Measurements from ENCODE around the gene EDAR.
A peak's percentile ranks its signal among the peaks of the same experiment; 100 is the strongest.

The EDAR gene

DNA sequence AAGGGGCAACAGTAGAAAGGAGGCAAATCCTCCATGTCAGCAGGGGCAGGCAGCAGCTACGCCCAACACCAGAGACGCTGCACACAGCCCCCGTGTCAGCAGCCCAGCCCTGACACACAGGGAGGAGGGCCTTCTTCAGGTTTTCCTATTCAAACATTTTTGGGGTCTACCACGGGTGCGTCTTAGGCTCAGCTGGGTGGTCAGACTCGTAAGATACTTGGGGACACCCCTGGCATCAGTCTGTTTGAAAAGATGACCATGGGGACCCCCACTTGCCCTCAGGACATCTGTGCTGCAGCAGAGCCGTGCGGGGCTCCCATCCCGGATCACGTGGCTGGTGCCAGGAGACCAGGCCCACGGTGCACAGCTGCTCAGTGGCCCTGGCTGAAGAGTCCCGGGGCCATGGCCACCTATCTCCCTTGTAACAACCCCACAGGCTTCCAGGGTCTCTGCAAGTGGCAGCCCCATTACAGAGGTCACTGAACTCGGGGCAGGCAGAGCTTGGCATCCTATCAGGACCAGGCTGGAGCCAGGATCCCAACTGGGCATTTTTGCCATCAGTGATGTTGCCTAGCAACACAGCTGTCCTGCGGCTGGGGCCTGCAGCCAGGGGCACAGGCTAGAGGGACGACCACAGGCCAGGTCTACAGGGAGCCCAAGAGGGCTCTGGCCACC is 82.5 kb downstream of the EDAR start:
- no peak for DNase-seq

GRCh38 chr2:108905906-108906305 is 83.1 kb downstream of the EDAR start:
- no peak for DNase-seq

DNA sequence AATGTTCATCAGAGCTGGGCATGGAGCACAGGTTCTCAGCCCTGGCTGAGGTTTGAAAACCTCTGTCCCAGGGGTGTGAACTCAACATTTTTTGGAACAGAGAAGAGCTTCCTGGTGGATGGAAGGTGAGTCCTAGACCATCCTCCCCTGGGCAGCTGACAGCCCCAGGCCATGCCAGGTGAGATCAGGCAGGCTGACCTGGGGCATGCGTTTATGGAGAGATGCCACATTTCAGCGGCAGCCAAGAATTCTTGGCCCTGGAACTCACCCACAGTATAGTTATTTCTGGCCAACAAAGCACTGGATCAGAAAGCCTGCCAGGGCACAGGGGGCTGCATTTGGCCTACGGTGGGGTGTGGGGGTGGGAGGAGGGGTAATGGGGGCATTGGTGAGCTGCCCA is 83.8 kb downstream of the EDAR start:
- no peak for DNase-seq

DNA sequence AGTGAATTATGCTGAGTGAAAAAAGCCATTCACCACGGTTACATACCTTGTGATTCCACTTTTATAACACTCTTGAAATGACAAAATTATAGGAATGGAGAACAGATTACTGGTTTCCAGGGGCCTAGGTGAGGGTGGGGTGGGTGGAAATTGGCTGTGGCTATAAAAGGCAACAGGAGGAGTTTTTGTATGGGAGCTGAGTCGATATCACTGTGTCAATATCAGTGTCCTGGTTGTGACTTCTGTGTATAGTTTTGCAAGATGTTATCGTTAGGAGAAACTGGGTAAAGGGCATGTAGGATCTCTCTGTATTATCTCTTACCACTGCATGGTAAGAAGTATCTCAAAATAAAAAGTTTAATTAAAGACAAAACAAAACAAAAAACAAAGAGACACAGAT is 84.3 kb downstream of the EDAR start:
- no peak for DNase-seq

GRCh38 chr2:108898315-108899082 is 90.5 kb downstream of the EDAR start:
- DNase-seq = no peak

DNA sequence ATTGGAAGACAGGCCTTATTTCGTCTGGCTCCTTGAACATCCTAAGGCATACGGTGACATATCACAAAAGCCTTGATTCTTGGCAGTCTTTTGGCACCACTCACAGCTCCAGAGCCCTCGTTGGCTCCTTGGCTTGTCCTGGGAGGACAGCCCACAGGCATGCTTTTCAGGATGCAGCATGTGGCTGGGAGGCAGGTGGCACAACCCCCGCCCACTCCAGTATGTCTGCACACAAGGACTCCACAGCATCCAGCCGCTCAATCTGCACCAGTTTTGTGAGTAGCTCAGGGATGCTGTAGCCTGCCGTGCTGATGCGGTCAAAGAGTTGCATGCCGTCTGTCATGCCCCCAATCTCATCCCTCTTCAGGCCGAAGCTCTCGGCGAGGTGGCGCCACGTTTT is 92.3 kb downstream of the EDAR start:
- DNase-seq = no peak

DNA sequence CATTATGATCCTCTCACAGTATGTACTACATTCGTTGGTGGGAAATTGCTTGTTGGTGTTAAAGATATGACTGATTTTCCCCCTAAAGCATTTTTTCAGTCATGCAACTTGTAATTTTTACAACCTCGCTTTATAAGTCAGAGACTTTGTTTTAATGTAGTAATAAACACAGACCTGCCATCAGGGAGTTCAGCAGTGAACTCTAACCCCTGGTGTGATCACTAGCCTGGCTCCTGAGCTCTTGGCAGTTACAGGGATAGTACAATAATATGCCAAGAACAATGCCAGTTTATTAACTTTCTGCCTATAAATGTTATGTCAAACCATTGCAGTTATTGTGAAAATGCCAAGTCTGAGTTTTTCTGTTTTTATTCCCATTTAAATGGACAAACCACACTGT is 93.8 kb downstream of the EDAR start:
- no peak for DNase-seq

DNA sequence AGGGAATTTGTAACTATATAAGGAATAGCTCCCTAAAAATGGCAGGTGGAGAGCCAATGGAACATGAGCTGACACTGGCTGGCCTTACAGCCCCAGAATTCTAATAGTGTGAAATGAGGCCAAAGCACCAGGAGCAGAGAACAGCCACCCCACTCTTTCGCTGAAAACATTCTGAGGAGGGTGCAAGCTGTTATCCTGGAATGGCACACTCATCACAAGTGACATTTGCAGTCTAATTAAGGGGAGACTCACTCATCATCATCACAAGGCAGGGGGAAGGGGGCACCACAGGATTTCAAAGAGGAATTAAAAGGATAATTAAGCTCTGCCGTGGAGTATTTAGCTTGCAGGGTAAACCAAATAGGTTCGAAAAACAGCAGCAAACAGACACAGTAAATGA is 94.3 kb downstream of the EDAR start:
- no peak for DNase-seq

- no peak for DNase-seq
Observed at GRCh38 chr2:108893277-108893676, 95.7 kb downstream of the EDAR start.

DNA sequence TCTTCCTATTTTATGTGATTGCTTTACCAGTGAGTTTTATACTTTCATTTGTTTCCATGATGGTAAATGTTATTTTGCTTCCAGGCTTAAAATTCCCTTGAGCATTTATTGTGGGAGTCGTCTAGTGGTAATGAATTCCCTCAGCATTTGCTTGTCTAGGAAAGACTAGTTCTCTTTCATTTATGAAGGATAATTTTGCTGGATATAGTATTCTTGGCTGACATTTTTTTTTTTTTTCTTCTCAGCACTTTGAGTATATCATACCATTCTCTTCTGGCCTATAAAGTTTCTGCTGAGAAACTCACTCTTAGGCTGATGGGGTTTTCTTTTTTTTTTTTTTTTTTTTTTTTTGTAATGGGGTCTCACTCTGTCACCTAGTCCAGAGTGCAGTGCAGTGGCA is 99.1 kb downstream of the EDAR start:
- DNase-seq = no peak

DNA sequence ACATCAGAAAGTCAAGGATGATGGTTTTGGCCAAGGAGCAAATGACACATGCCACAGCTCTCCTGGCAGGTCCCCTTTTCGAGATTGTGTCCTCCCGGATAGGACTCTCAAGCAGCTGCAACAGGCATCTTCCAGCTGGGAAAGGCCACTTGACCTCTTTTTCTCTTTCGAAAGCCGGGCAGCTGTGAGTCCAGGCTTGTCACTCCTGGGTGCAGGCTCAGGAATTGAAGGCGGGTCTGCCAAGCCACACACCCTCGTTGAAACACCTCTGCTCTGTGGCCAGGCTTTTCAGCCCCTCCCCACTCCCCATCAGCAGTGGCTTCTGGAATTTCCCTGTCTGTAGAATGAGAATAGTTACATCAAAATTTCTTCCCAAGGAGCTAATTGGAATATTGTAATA is 104.4 kb downstream of the EDAR start:
- no peak for DNase-seq

- no peak for DNase-seq
Observed at GRCh38 chr2:108878276-108878675, 110.7 kb downstream of the EDAR start.

DNA sequence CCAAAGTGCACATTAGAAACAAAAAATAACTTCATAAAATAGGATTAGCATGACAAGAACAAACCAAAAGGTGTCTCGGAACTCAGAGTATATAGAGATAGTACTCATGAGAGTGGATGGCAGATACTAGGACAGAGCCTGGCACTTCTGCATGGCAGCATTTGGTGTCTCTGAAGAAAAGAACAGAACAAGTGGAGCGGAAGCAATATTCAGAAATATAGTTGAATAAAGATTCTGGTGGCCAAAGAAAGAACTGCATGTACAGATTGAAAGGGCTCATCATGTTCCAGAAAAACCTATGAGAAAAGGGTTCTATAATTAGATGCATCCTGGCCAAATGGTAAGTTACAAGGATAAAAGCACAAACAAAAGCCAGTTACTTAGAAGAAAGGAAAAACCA is 111.5 kb downstream of the EDAR start:
- DNase-seq = no peak

DNA sequence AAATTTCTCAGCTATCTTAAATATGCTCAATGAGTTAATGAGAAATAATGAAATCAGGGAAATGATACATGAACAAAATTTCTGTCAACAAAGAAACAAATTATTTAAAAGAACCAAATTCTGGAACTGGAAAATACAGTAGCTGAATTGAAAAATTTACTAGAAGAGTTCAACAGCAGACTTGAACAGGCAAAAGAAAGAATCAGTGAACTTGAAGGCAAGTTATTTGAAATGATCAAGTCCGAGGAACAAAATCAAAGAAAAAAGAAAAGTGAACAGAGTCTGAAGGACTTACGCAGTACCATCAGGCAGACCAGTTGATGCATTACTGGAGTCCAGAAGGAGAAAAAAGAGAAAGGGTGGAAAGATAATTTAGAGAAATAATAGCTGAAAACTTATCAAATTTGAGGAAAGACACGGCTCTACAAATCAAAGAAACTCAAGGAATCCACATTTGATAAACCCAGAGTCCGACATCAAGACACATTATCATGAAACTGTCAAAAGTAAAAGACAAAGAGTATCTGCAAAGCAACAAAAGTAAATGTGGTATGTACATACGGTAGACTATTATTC is 118.9 kb downstream of the EDAR start:
- DNase-seq = no peak

DNA sequence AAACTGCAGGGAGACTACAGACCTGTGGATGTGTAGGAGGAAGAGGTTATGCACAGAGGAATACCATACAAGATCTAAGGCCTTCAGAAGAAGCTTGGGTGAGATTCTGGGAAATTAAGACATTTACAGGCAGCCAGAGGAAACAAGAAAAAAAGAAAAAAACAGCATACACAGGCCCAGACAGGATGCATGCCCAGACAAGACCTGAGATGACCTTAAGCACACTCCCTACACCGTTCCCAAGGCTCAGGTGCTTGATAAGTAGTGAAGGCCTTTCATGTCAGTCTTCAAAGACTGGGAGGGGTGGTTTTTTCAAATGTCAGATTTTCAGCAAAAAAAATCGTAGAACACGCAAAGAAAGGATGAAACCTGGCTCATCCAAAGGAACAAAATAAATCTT is 119.5 kb downstream of the EDAR start:
- no peak for DNase-seq

DNA sequence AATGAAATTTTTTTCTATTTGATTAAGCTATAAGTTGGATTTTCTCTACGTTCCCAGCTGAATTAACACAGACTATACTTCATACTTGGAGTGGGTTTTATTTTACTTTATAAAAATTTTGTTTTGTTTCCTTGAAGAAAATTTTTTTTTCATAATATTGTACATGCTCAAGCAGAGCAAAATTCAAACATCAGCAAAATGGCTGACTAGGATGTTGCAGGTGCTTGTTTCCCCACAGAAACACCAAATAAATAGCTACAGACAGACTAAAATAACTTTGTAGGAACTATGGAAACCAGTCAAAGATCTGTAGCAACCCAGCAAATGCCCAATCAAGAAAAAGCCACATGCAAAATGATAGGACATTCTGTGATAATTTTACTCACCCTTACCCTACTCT is 120.1 kb downstream of the EDAR start:
- no peak for DNase-seq

GRCh38 chr2:108866041-108866440 is 123.0 kb downstream of the EDAR start:
- DNase-seq = no peak

DNA sequence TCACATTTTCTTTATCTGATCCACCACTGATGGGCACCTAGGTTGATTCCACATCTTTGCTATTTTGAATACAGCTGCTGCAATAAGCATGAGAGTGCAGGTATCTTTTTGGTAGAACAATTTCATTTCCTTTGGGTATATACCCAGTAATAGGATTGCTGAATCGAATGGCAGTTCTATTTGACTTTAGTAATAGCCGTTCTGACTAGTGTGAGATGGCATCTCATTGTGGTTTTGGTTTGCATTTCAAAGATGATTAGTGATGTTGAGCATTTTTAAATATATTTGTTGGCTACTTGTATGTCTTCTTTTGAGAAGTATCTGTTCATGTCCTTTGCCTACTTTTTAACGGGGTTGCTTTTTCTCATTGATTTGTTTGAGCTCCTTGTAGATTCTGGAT is 130.1 kb downstream of the EDAR start:
- DNase-seq = no peak

DNA sequence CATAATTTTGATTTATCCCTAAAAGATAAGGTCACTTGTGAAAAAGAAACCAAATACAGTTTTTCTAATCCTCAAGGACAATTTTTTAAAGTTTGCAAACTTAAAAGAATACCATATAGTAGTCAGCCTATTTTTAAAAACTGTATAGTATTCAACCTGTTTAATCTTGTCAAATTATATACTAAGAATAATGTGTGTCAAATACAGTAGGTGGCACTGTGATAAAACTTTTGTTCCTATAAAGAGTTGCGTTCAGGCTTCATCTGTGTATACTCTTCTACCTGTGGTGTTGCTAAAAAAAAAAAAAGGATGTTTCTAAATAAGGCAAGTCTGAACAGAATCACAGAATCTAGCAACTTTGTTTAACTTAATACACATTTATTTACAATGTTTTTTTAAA is 133.8 kb downstream of the EDAR start:
- peak; percentile 37 for DNase-seq

- no peak for DNase-seq
Observed at GRCh38 chr2:108854484-108854883, 134.5 kb downstream of the EDAR start.

GRCh38 chr2:108853421-108853820 is 135.6 kb downstream of the EDAR start:
- DNase-seq = no peak

DNA sequence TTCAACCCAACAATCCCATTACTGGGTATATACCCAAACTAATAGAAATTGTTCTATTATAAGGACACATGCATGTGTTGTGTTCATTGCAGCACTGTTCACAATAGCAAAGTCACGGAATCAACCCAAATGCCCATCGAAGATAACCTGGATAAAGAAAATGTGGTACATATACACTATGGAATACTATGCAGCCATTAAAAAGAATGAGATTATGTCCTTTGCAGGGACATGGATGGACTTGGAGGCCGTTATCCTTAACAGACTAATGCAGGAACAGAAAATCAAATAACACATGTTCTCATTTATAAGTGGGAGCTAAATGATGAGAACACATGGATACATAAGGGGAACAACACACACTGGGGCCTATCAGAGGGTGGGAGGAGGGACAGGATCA is 136.6 kb downstream of the EDAR start:
- DNase-seq = no peak

- no peak for DNase-seq
Observed at GRCh38 chr2:108847000-108847399, 142.0 kb downstream of the EDAR start.

GRCh38 chr2:108845923-108846322 is 143.1 kb downstream of the EDAR start:
- DNase-seq = no peak
